Breast epithelium (tissue), 4 donors: Measurements from ENCODE around the gene B3GNT7. TPM values are rescaled to one million over a fixed set of nuclear protein-coding genes. Genes with fewer than 3 reads are reported as not detected.

Experiments
- DNase-seq, 2 donors: peaks; one replicate each; pipeline ENCODE4 v3.0.0-alpha.2; 2019; ENCODE audit warnings: low spot score in 2 of 2
- H3K27ac ChIP-seq, 2 donors: fragments of 200-600 bp; sonication (generic) in 1 of 2; one replicate each; pipeline ENCODE4 v1.5.1; 2016 to 2019; ENCODE audit warnings: mild to moderate bottlenecking in 1 of 2
- H3K27me3 ChIP-seq, 2 donors: fragments of 200-600 bp; sonication (generic) in 1 of 2; one replicate each; pipeline versions ENCODE4 v1.5.1 to v1.6.0; 2017 to 2019; ENCODE audit warnings: control low read depth in 1 of 2, mild to moderate bottlenecking in 1 of 2
- H3K36me3 ChIP-seq: fragments of 200-600 bp; one replicate; pipeline ENCODE4 v1.5.1; 2019
- H3K4me1 ChIP-seq, 2 donors: fragments of 200-600 bp; sonication (generic); one replicate each; pipeline ENCODE4 v1.5.1; 2016 to 2019; ENCODE audit warnings: control low read depth in 1 of 2
- H3K4me3 ChIP-seq, 3 donors: fragments of 200-600 bp; sonication (generic); 1 replicate in 2 of 3; 2 replicates in 1 of 3; pipeline ENCODE4 v1.5.1; 2016 to 2019; ENCODE audit warnings: mild to moderate bottlenecking in 3 of 3, moderate library complexity in 2 of 3
- H3K9me3 ChIP-seq, 2 donors: fragments of 200-600 bp; sonication (generic) in 1 of 2; one replicate each; pipeline ENCODE4 v1.5.1; 2016 to 2019; ENCODE audit warnings: control low read depth in 1 of 2
- CTCF ChIP-seq, 3 donors: fragments of 450-650 bp; IDR thresholded peaks; one replicate each; pipeline ENCODE4 v1.5.1; 2016 to 2017; ENCODE audit warnings: antibody characterized with exemption in 3 of 3, mild to moderate bottlenecking in 3 of 3, moderate library complexity in 3 of 3
- POLR2A ChIP-seq: fragments of 450-650 bp; IDR thresholded peaks from one replicate; pipeline ENCODE4 v1.6.1; 2016; ENCODE audit warnings: antibody characterized with exemption, mild to moderate bottlenecking, moderate library complexity
- POLR2AphosphoS5 ChIP-seq, 3 donors: sonication (generic); formaldehyde crosslinking; IDR thresholded peaks; one replicate each; pipeline ENCODE4 v1.6.1; 2017; ENCODE audit warnings: antibody characterized with exemption in 3 of 3
- intact Hi-C: fragments of 100-400 bp; cut with DNase I; formaldehyde crosslinking; loops from one replicate; pipeline ENCODE4 v1.15.1; 2023; ENCODE audit warnings: low total_unique reads
- total RNA-seq, 3 donors: library from RNA; depleted of rRNA; stranded (reverse); fragments of >200 nt; gene quantifications; one replicate each; pipeline ENCODE4 v1.1.0, GENCODE V29; 2016

Gene B3GNT7
- total RNA-seq, 3 donors from 2014 or later, result 1.3 to 5.3 (median 2.3) TPM

- intact Hi-C loops, result no loop called here
- no peaks in the 10 kb centered on the region for H3K9me3 ChIP-seq
- no peak for TF ChIP-seq POLR2AphosphoS5 (IDR thresholded peaks at IDR 0.05)
- TF ChIP-seq CTCF (IDR thresholded peaks at IDR 0.05), result peak; percentile 22 to 73 (median 65)
- no peak for TF ChIP-seq POLR2A
- DNase-seq, result peak; percentile 76 to 86
- no peaks in the 10 kb centered on the region for H3K27me3 ChIP-seq
- peak overlapping the region; percentile 41 to 48 for H3K27ac ChIP-seq
- peaks cover 0 to 4% of the 10 kb centered on the region in 2 donors for H3K4me1 ChIP-seq
- no peaks in the 10 kb centered on the region for H3K36me3 ChIP-seq
- peak overlapping the region; percentile 52 to 72 (median 68) for H3K4me3 ChIP-seq
Observed at GRCh38 chr2:231411831-231412617, 16.5 kb downstream of the B3GNT7 start.

DNA sequence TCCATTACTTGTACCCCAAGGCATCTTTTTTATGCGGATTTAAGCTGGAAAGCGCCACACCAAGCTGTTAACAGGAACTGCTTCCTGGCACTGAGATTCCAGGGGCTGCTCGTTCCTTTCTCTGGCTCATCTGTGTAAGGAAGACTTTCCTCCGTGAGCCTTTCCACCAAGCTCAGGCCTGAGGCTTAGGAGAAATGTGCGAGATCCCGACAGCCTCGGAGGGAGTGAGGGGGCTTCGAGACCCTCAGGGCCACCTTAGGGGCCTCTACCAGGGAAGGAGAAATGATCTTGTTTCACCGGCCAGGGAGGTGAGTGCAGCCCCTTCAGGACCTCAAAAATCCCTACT, 17.1 kb downstream of the B3GNT7 start:
- peaks cover 0 to 4% of the 10 kb centered on the region in 2 donors for H3K4me1 ChIP-seq
- TF ChIP-seq CTCF (IDR thresholded peaks at IDR 0.05) (peak in 1 of 3 donors; percentile 1), POLR2AphosphoS5 (IDR thresholded peaks at IDR 0.05) (no peak)
- no peak overlapping the region for H3K27ac ChIP-seq
- no peaks in the 10 kb centered on the region for H3K27me3 ChIP-seq
- intact Hi-C loops, result no loop called here
- H3K4me3 ChIP-seq, result peak overlapping the region; percentile 52 to 72 (median 68)
- H3K9me3 ChIP-seq, result no peaks in the 10 kb centered on the region
- DNase-seq, result no peak
- H3K36me3 ChIP-seq, result no peaks in the 10 kb centered on the region

GRCh38 chr2:231413456-231413855, 17.9 kb downstream of the B3GNT7 start:
- Histone ChIP-seq H3K4me3 (no peak overlapping the region), H3K4me1 (peaks cover 0 to 4% of the 10 kb centered on the region in 2 donors), H3K27me3 (no peaks in the 10 kb centered on the region), H3K27ac (no peak overlapping the region), H3K9me3 (no peaks in the 10 kb centered on the region), H3K36me3 (no peaks in the 10 kb centered on the region)
- TF ChIP-seq POLR2A (no peak), CTCF (IDR thresholded peaks at IDR 0.05) (no peak), POLR2AphosphoS5 (IDR thresholded peaks at IDR 0.05) (no peak)
- intact Hi-C loops, result no loop called here
- DNase-seq, result no peak

DNA sequence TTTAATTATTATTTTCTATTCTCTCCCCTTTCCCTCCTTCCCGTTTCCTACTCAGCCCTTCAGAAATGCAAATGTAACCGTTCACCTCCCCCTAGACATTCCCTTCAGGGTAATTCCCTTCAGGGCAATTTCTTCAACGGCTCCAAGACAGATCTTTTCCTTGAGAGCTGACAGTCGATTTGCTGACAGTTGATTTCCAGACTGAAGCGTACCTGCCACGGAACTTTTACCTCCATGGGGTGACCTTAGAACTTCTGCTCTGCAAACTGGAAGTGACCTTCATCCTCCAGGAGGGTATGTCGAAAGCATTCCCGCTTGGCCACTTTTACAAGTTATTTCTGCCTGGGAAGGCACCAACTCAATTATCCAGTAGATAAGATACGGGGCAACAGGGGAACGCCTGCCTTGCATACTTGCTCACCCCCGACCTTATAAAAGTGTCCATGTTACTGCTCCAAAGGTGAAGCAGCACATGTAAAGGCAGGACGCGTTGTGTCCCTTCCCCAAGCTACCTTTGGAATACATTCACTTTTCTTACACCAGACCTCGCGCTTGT, 18.5 kb downstream of the B3GNT7 start:
- intact Hi-C loops, result no loop called here
- Histone ChIP-seq H3K27ac (no peak overlapping the region), H3K36me3 (no peaks in the 10 kb centered on the region), H3K27me3 (no peaks in the 10 kb centered on the region), H3K4me1 (peaks cover 0 to 4% of the 10 kb centered on the region in 2 donors), H3K9me3 (no peaks in the 10 kb centered on the region), H3K4me3 (no peak overlapping the region)
- no peak for DNase-seq
- no peak for TF ChIP-seq CTCF (IDR thresholded peaks at IDR 0.05)
- TF ChIP-seq POLR2AphosphoS5 (IDR thresholded peaks at IDR 0.05), result no peak
- no peak for TF ChIP-seq POLR2A

- no peak for TF ChIP-seq POLR2A
- no peak for TF ChIP-seq CTCF (IDR thresholded peaks at IDR 0.05)
- TF ChIP-seq POLR2AphosphoS5 (IDR thresholded peaks at IDR 0.05), result no peak
- Histone ChIP-seq H3K9me3 (no peaks in the 10 kb centered on the region), H3K4me3 (no peak overlapping the region), H3K4me1 (peaks cover 0 to 4% of the 10 kb centered on the region in 2 donors), H3K27ac (no peak overlapping the region), H3K27me3 (no peaks in the 10 kb centered on the region), H3K36me3 (no peaks in the 10 kb centered on the region)
- intact Hi-C loops, result no loop called here
- no peak for DNase-seq
Observed at GRCh38 chr2:231415029-231415428, 19.5 kb downstream of the B3GNT7 start.
